GM21786 (cell line): Measurements from ENCODE around the gene PTPRK.

Source experiments
- ATAC-seq: cut with Tn5 transposase; IDR thresholded peaks from one replicate; pipeline ENCODE4 v1.9.1; 2021; ENCODE audit not compliant: unreplicated experiment

PTPRK gene

DNA sequence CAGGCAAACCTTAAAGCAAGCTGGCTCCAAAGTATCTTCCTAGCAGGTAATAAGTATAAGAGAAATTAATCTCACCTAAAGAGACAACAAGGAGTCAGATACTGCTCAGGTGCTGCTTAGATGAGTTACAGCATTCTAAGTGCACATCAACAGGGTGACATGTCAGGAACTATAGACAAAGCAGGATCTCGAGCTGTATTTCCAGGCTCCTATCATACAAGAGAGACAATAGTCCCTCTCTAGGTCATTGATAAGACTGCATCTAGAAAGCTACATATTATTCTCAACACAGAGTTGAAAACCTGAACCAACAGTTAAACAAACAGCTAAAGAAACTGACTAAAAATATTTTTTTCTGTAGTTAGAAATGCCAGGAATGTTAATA is 3.9 kb downstream of the PTPRK start:
- ATAC-seq: no peak

DNA sequence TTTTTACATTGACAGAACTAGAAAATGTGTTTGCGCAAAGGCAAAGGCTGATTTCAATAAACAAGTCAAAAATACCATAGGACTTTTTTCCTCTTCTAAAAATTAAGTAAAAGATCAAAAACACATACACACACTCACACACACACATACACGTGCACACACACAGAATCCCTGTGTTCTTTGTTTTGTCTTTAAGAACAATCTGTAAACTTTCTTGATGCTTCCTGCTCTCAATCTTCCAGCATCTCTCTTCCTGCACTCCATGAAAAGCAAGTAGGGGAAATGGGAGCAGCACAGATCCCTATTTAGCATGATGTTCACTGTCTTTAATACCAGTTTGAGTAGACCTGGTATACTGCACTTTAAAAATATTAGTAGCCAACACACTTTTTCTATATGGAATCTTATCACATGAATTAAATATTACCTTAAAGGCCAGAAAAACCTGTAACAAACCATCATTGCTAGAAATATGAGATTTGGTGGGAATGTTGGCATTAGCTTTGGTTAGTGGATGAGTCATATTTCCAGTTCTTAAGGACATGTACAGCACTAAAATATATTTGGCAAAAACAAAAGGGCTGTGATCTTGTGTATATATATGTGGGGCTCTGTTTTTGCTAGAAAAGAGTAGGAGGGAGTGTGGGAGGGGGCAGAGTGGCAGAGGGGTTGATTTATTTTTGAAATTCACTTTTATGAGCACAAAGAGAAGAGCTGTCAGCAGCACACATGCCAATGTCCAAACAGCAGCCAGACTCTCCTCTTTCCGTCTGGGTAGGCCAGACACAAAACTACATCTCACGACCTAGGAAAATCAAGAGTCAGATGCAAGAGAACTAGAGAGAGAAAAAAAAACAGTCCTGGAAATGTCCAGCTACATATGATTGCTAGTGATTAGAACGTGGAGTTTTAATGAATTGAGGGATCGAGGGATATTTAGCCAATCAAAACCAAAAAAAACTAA is 4.6 kb downstream of the PTPRK start:
- ATAC-seq: no peak

DNA sequence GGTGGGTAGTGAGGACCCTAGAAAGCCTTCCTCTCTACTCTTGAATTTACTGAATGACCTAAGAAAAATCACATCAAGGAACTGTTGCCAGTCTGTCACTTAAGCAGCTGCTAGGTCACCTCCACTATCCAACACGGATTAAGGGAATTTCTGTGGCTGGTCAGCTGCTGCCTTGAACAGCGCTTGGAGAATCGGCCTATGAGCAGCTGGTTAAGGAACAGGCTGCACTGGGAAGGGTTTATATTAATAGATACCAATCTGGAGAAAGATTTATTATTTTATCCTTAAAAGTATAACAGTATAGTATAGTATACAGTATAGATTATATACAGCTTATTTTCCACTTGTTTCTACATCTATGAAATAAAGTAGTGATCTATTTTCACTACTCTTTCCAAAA is 6.5 kb downstream of the PTPRK start:
- ATAC-seq: no peak

DNA sequence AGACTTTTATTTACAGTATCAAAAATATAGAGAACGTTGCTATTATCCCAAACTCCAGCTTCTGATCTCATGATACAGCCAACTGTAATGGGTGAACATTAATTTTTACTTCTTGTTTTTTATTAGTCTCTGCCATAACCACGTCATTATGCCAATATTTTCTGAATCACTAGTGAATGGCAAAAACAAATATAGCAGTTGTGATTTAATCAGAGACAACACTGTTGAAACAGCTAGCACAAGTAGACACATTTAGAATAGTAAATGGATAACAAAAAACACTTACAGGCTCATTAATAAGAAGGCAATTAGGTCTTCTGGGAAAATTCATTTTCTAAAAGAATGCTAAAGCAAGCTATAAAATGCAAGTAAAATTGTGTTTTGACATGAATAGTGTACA is 8.1 kb downstream of the PTPRK start:
- no peak for ATAC-seq

DNA sequence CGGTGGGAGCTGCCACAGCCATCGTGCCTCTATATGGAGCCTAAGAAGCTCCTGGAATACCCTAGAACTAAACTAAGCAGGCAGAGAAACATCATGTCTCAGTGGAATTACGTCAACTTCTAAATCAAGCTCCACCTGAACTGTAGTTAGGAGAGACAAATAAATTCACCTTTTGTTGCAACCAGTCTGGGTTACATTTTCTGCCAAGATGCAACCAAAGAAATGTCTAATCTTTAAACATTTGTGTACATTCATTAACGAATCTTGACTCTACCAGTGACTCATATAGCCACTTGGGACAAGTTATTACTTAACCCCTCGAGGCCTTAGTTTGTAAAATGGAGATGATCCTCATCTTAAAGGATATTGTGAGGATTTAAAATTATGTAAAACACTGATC is 8.9 kb downstream of the PTPRK start:
- ATAC-seq: peak; percentile 59

DNA sequence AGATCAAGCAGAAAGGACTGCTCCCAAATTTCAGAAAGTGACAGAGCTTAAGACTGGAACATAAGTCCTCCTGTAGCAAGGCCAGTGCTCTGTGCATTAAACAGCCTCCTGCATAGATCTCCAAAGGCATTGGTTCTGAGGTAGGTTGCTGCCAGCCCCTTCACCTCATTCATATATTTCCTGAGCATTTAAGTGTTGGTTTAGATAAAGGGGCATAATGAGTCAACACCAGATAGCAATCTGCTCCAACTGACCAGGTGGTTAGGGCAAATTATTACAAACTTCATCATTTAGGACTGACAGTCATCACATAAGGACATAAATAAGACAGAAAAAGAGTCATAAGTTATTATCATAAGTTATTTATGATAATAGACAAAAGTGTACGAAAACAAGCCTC is 10.7 kb downstream of the PTPRK start:
- ATAC-seq: no peak

DNA sequence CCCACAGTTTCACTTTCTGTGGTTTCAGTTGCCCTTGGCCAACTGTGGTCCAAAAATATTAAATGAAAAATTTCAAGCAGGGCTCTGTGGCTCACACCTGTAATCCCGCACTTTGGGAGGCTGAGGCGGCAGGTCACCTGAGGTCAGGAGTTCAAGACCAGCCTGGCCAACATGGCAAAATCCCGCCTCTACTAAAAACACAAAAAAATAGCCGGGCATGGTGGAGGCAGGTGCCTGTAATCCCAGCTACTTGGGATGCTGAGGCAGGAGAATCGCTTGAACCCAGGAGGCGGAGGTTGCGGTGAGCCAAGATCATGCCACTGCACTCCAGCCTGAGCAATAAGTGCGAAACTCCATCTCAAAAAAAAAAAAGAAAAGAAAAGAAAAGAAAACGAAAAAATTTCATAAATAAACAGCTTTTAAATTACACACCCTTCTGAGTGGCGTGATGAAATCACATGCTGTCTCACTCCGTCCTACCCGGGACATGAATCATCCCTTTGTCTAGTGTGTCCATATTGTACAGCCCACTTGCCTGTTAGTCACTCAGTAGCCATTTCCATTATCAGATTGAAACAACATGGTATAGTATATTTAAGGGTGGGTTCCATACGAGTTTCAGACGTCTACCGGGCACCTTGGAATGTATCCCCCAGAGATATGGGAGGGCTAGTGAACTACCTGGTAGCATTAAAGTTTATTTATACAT is 11.7 kb downstream of the PTPRK start:
- no peak for ATAC-seq

DNA sequence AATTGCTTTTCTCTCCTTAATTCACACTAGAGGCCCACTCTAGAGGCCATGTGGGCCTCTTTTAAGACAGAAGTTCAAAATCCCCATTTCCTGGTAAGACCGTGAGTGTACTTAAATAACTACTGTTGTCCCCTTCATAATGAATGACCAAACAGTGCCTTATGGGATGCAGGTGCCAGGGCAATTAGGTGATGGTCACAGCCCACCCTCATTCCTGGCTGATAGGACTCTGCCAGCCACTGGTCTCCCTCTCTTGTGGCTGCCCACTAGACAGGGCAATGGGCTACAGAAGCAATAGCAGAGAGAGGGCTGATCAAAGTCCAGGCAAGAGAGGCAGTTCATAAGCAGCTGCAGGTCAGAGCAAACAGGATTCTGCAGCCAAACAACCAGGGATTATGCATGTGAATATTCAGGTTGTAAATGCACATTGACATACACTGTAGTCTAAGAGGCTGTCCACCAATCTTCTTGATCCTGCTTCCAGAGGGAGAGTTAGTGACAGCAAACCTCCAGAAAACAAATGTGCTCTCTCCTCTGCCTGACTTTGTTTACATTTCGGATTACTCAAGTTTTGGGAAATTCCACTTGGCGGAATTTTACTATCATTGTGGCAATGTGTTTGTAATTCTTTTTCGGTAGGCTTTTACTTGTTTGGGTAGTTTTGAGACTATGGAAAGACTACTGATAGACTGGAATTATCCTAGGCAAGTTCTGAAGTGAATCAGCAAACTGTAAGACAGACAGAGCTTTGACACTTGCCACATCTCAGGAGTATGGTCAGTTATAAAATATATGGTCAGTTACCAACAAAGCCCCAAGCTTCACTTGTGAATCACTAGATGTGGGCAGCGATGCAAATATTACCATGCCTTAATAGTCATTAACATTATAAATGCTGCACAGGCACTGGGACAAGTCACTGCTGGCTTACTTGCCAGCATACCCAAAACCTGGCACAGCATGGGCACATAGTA is 12.8 kb downstream of the PTPRK start:
- ATAC-seq: no peak

DNA sequence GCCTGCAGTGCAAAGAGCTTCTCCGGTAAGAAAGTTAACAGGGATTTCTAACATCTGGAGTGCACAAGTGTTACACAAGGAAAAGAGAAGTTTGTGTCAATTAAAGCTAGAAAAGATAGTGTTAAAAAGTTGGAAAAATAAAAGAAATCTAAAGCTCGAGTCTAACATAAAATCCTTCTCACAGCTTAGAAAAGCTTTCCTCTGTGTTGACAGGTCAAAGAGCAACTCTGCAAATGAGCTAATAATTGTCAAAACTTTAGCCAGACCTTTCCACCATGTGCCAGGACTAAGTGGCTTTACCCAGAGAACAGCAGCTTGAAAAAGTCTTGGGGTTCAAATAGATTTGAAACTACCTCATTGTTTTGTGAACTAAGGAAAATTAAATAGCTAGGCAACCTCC is 14.8 kb downstream of the PTPRK start:
- no peak for ATAC-seq

DNA sequence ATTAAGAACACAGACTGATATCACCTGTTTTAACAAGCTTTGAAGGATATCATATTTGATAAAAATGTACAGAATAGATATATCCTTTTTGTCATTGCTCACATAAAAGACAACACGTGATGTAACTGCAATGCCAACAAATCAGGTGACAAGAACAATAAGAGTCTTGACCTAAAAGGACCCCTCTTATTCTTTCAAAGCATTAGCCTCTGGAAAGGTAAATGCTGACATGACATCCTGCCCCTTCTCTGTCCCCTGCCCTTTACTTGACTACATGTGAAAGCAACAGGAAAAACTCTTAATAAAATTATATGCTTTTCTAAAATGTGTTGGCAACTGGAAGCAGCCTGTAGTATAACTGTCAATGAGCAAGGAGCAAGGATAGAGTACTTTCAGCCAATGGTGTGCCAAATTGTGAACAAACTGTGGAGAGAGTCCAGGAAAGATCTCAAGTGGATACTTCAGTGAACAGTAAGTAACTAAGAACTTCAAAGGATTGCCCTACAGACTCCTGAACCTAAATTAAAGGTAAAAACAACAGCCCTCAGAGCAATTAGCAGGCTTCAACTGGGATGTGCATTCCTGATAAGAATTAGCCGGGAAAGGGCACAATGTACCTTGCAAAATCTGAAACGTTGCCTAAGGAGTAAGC is 16.3 kb downstream of the PTPRK start:
- ATAC-seq: no peak

DNA sequence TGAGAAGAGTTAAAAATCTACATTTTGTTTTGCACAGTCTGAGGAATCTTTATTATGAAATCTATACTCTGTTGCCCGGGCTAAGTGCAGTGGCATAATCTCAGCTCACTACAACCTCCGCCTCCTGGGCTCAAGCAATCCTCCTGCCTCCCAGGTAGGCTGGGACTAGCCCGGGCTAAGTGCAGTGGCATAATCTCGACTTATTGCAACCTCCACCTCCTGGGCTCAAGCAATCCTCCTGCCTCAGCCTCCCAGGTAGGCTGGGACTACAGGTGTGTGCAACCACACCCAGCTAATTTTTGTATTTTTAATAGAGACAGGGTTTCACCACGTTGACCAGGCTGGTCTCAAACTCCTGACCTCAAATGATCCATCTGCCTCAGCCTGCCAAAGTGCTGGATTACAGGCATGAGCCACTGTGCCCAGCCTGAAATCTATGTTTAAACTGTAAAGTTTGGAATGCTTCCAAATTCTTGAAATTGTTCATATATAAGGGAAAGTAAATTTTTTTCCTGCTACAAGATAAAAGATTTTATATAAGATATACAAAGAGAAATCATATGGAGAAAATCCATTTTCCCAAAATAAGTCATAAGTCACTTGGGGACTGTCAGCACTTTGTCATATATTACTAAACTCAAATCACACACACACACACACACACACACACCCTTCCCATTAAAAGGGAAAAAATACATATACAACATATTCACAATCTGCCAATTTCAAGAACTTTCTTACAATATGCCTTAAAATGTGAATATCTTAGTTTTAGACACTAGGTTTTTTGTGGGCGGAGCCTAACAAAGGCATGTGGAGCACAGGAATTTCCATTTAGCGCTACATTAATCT is 19.4 kb downstream of the PTPRK start:
- ATAC-seq: no peak

DNA sequence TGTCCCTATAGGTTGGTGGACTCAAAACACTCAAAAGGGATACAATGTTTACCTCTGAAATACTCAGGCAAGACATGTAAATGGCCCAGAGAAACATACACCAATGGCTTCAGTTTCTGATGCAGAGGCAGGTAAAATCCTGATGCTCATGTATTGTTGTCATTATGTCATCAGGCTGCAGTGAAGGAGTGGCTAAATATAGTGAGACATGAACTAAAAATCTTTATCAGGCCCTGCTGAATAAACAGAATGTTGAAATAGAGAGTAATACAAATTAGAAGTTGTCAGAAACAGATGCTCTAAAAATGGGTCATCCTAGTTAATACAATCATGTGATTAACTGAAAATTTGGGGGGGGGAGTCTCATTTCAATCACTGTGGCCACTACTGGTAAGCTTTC is 20.4 kb downstream of the PTPRK start:
- ATAC-seq: no peak

DNA sequence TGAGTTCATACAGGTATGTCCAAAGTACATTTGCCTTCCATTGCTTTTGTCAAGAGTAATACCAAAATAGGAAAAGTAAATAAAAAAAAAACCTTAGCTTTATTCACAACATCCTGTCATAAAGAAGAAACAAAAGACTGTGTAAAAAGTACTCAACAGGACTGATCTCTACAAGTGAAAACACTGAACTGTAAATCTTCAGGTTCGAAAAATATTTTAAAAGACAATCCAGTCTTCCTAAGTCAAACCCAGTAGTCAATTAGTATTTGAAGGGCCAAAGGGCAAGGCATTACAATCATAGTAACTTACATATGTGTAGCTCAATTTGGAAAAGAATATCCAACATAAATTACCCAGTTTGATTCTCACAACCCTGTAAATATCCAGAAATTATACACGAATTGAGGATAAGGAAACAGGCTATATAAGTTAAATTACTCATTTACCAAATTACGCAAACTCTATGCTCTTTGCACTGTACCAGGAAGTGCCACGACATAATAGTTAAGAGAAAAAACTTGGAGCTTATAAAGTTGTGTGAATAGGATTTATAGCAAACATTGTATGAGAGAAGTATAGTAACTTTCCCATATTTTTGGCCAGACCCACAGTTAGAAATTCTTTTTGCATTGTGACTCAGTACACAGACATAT is 21.2 kb downstream of the PTPRK start:
- no peak for ATAC-seq

DNA sequence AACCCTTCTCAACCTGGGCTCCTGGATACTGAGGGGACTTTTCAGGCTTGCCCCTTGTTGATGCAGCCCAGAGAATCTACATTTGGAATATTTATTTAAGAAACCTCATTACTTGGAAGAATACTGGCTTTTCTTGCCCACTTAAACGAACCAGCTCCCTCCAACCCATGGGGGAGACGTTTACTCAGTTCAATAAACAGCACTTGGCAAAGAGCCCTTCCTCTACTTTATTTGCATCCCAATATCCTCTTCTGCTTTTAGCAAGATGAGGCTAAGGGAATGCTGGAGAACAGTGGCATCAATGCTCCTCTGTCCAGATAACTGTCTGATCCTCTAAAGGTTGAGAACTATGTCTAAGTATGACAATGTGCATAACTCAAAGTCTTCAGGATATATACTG is 22.2 kb downstream of the PTPRK start:
- ATAC-seq: no peak

DNA sequence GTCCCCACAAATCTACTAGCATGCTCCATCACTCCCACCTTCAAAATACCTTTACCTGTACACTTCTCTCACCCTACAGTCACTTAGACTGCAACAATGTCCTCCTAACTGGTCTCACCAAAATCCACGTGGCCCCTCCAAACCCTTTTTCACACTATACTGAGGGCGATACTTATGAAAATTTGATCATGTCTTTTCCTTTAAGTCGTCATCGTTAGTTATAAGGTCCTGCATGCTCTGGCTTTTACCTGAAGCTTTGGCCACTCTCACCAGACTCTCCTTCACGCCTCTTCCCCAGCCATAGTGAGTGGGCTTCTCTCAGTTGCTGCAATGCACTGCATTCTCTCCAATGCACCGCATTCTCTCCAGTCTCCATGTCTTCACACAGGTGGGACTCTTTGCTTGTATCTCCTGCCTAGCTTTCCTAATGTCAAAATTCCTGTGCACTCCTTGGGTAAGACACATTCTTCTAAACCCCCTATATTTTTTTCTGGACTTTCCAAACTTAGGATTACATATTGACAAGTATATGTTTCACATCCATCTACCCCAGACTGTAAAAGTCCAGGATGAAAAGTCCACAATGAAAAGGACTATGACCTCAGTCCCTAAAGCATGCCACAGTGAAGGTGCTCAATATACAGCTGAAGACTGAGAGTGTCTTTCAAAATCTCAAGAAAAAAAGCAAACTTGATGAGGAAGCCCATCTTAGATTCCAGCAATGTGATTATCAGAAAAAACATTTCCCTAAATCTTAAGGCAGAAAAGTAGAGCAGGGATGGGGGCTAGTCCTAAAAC is 24.7 kb downstream of the PTPRK start:
- no peak for ATAC-seq

DNA sequence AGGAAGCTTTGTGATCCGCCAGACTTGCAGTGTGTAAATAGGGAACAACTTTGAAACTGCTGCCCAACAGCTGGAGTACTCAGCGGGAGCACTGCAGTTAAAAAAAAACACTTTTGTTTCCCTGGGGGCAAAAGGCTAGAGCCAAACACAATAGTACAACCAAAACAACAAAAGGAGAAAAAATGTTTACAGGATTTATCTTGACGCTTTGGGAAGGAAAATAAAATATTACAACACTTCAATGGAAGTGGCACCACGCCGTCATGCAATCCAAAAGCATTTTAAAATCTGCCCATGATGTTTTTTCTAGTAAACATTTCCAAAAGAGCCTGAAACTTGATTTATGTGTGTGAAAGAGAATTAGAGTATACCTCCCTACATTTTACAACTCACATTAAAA is 26.0 kb downstream of the PTPRK start:
- ATAC-seq: no peak

DNA sequence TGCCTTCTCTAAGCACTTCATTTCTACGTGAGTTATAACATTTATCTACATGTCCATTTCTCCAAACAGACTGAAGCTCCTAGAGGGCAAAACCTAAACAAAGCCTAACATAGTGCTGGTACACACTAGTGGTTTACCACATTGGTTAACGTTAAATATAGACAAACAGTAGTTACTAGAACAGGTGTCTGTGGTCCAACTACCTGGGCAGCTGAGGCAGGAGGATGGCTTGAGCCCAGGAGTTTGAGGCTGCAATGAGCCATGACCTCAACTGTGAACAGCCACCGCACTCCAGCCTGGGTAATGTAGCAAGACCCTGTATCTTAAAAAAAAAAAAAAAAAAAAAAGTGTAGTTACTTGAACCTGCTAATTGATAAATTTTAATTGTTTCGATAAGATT is 26.5 kb downstream of the PTPRK start:
- ATAC-seq: peak; percentile 64

DNA sequence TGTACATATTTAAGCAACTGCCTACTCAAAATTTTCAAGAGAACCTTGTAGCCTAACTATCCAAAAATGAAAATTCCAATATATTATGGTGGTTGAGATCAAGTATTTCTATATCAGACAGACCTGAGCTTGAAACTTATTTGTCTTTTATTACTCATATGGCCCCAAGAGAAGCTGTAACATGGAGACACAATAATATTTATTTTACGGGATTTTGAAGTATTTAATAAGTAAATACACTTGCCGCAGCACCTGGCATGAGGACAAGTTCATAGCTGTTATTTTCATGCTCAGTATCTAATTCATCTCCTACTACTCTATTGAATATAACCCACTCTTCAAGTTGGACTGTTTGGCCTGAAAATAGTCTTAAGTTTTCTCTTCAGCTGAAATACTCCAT is 28.0 kb downstream of the PTPRK start:
- ATAC-seq: no peak
